NCI-H446 (cell line): ENCODE results near the gene IRS2.
A peak's percentile ranks its signal among the peaks of the same experiment; 100 is the strongest.

ENCODE experiments used
- DNase-seq, 2 experiments: peaks; one replicate each; lab custom pipeline; 2025; lab: John Stamatoyannopoulos, UW

Gene IRS2

GRCh38 chr13:109807345-109807744 is 21.0 kb upstream of the IRS2 start:
- no peak for DNase-seq

GRCh38 chr13:109804654-109805053 is 18.3 kb upstream of the IRS2 start:
- DNase-seq = no peak

GRCh38 chr13:109803825-109804224 is 17.4 kb upstream of the IRS2 start:
- no peak for DNase-seq

GRCh38 chr13:109802936-109803335 is 16.6 kb upstream of the IRS2 start:
- DNase-seq = no peak

- DNase-seq = no peak
Observed at GRCh38 chr13:109795011-109795410, 8.6 kb upstream of the IRS2 start.

GRCh38 chr13:109794095-109794494 is 7.7 kb upstream of the IRS2 start:
- DNase-seq = no peak

GRCh38 chr13:109792416-109793059 is 6.2 kb upstream of the IRS2 start:
- no peak for DNase-seq

- DNase-seq = no peak
Observed at GRCh38 chr13:109790942-109791605, 4.7 kb upstream of the IRS2 start.

- no peak for DNase-seq
Observed at GRCh38 chr13:109790086-109790485, 3.7 kb upstream of the IRS2 start.

- no peak for DNase-seq
Observed at GRCh38 chr13:109789262-109789661, 2.9 kb upstream of the IRS2 start.

- no peak for DNase-seq
Observed at GRCh38 chr13:109788372-109789111, 2.2 kb upstream of the IRS2 start.

GRCh38 chr13:109787135-109787954 is 962 bp upstream of the IRS2 start:
- DNase-seq = no peak

GRCh38 chr13:109785892-109786450 is 412 bp downstream of the IRS2 start:
- DNase-seq = no peak

- DNase-seq = peak in 1 of 2 experiments; percentile 3
Observed at GRCh38 chr13:109785141-109785891, 1.1 kb downstream of the IRS2 start.

GRCh38 chr13:109784590-109785140 is 1.7 kb downstream of the IRS2 start:
- peak in 1 of 2 experiments; percentile 0 for DNase-seq

GRCh38 chr13:109783815-109784589 is 2.4 kb downstream of the IRS2 start:
- no peak for DNase-seq

- DNase-seq = no peak
Observed at GRCh38 chr13:109783447-109783814, 3.0 kb downstream of the IRS2 start.

- DNase-seq = no peak
Observed at GRCh38 chr13:109782823-109783431, 3.5 kb downstream of the IRS2 start.

GRCh38 chr13:109782066-109782822 is 4.1 kb downstream of the IRS2 start:
- DNase-seq = no peak
